GM12878 (cell line): ENCODE measurements around the gene ZDHHC14. TPM values are rescaled to one million over a fixed set of nuclear protein-coding genes. Genes with fewer than 3 reads are reported as not detected.

ENCODE experiments used
- ATAC-seq: fragments of 200-7000 bp; cut with Tn5 transposase; 3 replicates; pipeline ENCODE4 v1.9.1; 2020; ENCODE audit warnings: mild to moderate bottlenecking, moderate library complexity
- BruUV-seq: library from RNA; stranded (reverse); fragments of 400-500 nt; replicated peaks from 2 replicates; lab custom pipeline; 2021; lab: Mats Ljungman, UMichigan
- CTCF ChIA-PET: fragments of 300-600 bp; sonication (Branson Sonifier 250); formaldehyde crosslinking; extraction: SDS; loops from one replicate; lab custom pipeline; 2021; ENCODE audit warnings: inconsistent platforms; lab: Yijun Ruan, JAX
- POLR2A ChIA-PET: fragments of 350-600 bp; formaldehyde crosslinking; extraction: SDS; loops from one replicate; lab custom pipeline; 2021; ENCODE audit warnings: inconsistent platforms; lab: Charles Lee
- RAD21 ChIA-PET: fragments of 300-600 bp; sonication (Branson Sonifier 250); formaldehyde crosslinking; loops from one replicate; lab custom pipeline; 2023; ENCODE audit warnings: antibody characterized with exemption; ENCODE audit not compliant: unreplicated experiment; lab: Charles Lee
- SMC1A ChIA-PET: fragments of 300-600 bp; sonication (Branson Sonifier 250); formaldehyde crosslinking; loops from one replicate; lab custom pipeline; 2023; ENCODE audit not compliant: unreplicated experiment, uncharacterized antibody; lab: Charles Lee
- DNase-seq: peaks from one replicate; pipeline ENCODE4 v3.0.0-alpha.2; 2011; ENCODE audit warnings: low read depth, low spot score
- FAIRE-seq: peaks from 3 replicates; lab custom pipeline; 2011; peaks lifted over from hg19 to GRCh38; lab: Jason Lieb, UNC
- H2AFZ ChIP-seq: 2 replicates; pipeline ENCODE4 v1.6.0; 2011; ENCODE audit warnings: low read depth, low read length, control low read depth; ENCODE audit not compliant: control insufficient read depth
- H3K27ac ChIP-seq: 2 replicates; pipeline ENCODE4 v1.5.1; 2011; ENCODE audit warnings: control low read depth; ENCODE audit not compliant: control insufficient read depth, insufficient read depth
- H3K27me3 ChIP-seq, 2 experiments: replicated peaks in 1 of 2; 2 replicates each; pipeline versions ENCODE4 v1.6.0 to v1.6.1; 2011; ENCODE audit warnings: low read length in 1 of 2; ENCODE audit not compliant: control insufficient read depth in 2 of 2, insufficient read depth in 2 of 2
- H3K36me3 ChIP-seq, 2 experiments: 2 replicates each; pipeline ENCODE4 v1.5.1; 2011; ENCODE audit warnings: low read length in 1 of 2; ENCODE audit not compliant: control insufficient read depth in 2 of 2, insufficient read depth in 2 of 2
- H3K4me1 ChIP-seq: 2 replicates; pipeline ENCODE4 v1.6.1; 2011; ENCODE audit warnings: mild to moderate bottlenecking, low read length, moderate library complexity, mixed read lengths; ENCODE audit not compliant: control insufficient read depth, insufficient read depth
- H3K4me2 ChIP-seq: 2 replicates; pipeline ENCODE4 v1.6.0; 2011; ENCODE audit warnings: control low read depth; ENCODE audit not compliant: control insufficient read depth, insufficient read depth
- H3K4me3 ChIP-seq: fragments of 200-600 bp; sonication (generic); 2 replicates; pipeline ENCODE4 v1.5.1; 2016
- H3K79me2 ChIP-seq: 2 replicates; pipeline ENCODE4 v1.6.0; 2011; ENCODE audit warnings: low read length; ENCODE audit not compliant: control insufficient read depth, insufficient read depth
- H3K9ac ChIP-seq: 2 replicates; pipeline ENCODE4 v1.8.0; 2011; ENCODE audit warnings: low read length, control low read depth, mixed read lengths; ENCODE audit not compliant: control insufficient read depth, insufficient read depth
- H3K9me3 ChIP-seq: replicated peaks from 3 replicates; pipeline ENCODE4 v1.5.1; 2011; ENCODE audit warnings: mild to moderate bottlenecking, low read length; ENCODE audit not compliant: control insufficient read depth, insufficient read depth
- H4K20me1 ChIP-seq: 2 replicates; pipeline ENCODE4 v1.6.0; 2011; ENCODE audit not compliant: control insufficient read depth, insufficient read depth
- BRCA1 ChIP-seq: IDR thresholded peaks from 2 replicates; pipeline ENCODE4 v1.6.1; 2011; ENCODE audit warnings: low read depth, low read length, improper control_type of control experiment
- FOS ChIP-seq: IDR thresholded peaks from 3 replicates; pipeline ENCODE4 v1.6.1; 2011; ENCODE audit warnings: borderline replicate concordance; ENCODE audit not compliant: insufficient read length; ENCODE audit errors: extremely low read depth
- PML ChIP-seq: IDR thresholded peaks from 2 replicates; pipeline ENCODE4 v1.6.1; 2012; ENCODE audit warnings: low read length, inconsistent platforms
- RAD21 ChIP-seq: IDR thresholded peaks from 2 replicates; pipeline ENCODE4 v1.6.1; 2011; ENCODE audit warnings: mild to moderate bottlenecking, low read depth, low read length, moderate library complexity; ENCODE audit not compliant: insufficient read depth
- RCOR1 ChIP-seq: conservative IDR thresholded peaks from 2 replicates; pipeline ENCODE4 v1.6.1; 2012; ENCODE audit warnings: low read depth, low read length, improper control_type of control experiment
- SPI1 ChIP-seq: IDR thresholded peaks from 2 replicates; pipeline ENCODE4 v1.6.1; 2011; ENCODE audit warnings: low read depth, mild to moderate bottlenecking, low read length, moderate library complexity, borderline replicate concordance; ENCODE audit not compliant: insufficient read depth
- ZNF24 ChIP-seq: fragments of 450-650 bp; IDR thresholded peaks from 2 replicates; pipeline ENCODE4 v1.6.1; 2017; ENCODE audit warnings: antibody characterized with exemption, mild to moderate bottlenecking
- ZSCAN29 ChIP-seq: fragments of 450-650 bp; IDR thresholded peaks from 2 replicates; pipeline ENCODE4 v1.6.1; 2017; ENCODE audit warnings: mild to moderate bottlenecking, moderate library complexity
- WGBS: methylation state at CpG from one replicate; pipeline ENCODE4 v1.1.6; 2016; ENCODE audit warnings: low lambda C conversion rate; ENCODE audit not compliant: insufficient replicate concordance, insufficient coverage; ENCODE audit errors: missing lambda C conversion rate; 5-methylcytosine and 5-hydroxymethylcytosine counted together
- in situ Hi-C: fragments of 300-500 bp; cut with MboI; formaldehyde crosslinking; loops from 9 replicates; pipeline ENCODE4 v1.14.3; 2018; ENCODE audit warnings: mixed read lengths
- intact Hi-C: fragments of 100-400 bp; cut with micrococcal nuclease; formaldehyde crosslinking; loops from one replicate; pipeline ENCODE4 v1.14.2; 2022; ENCODE audit not compliant: unreplicated experiment
- polyA plus RNA-seq, 11 experiments: library from polyadenylated mRNA; depleted of rRNA in 4 of 11; unstranded in 6 of 11; stranded (reverse) in 5 of 11; fragments of >200 nt; fragmentation: Nextera tagmentation in 4 of 11; fragmentation: Illumina TruSeq in 1 of 11; extraction: Ambion mirVana in 4 of 11; extraction: Trizol in 1 of 11; gene quantifications; 1 replicate in 1 of 11; 2 replicates in 10 of 11; pipeline versions ENCODE4 v1.2.1 to v1.2.3, GENCODE V29; 2011 to 2016; ENCODE audit warnings: inconsistent platforms in 2 of 11, missing spikeins in 2 of 11, low read depth in 1 of 11
- total RNA-seq, 4 experiments: library from RNA; depleted of rRNA in 3 of 4; stranded (reverse); fragments of >200 nt in 3 of 4; fragmentation: Illumina TruSeq in 1 of 4; extraction: Trizol in 1 of 4; gene quantifications; 2 replicates each; pipeline versions ENCODE4 v1.2.1 to v1.2.3, GENCODE V29; 2013 to 2021
- TF ChIP-seq, protein P1 (sequence below): fragments of 450-650 bp; IDR thresholded peaks from 2 replicates; pipeline ENCODE4 v1.6.1; 2018; ENCODE audit warnings: mild to moderate bottlenecking, low read depth, moderate library complexity; ENCODE audit not compliant: partially characterized antibody
- TF ChIP-seq, protein P2 (sequence below): IDR thresholded peaks from 2 replicates; pipeline ENCODE4 v1.6.1; 2011; ENCODE audit warnings: borderline replicate concordance, low read depth, mild to moderate bottlenecking, moderate library complexity, low read length; ENCODE audit not compliant: insufficient read depth, poor library complexity, severe bottlenecking
- TF ChIP-seq, protein P3 (sequence below): IDR thresholded peaks from 2 replicates; pipeline ENCODE4 v1.6.1; 2011; ENCODE audit warnings: borderline replicate concordance, low read depth, mild to moderate bottlenecking, moderate library complexity, mixed read lengths, low read length; ENCODE audit not compliant: insufficient read depth; ENCODE audit errors: extremely low read length

ZDHHC14 gene
- total and polyA plus RNA-seq, 10 of the 15 experiments (the other 5 are each of a cell fraction or from before 2014, with no cell fraction given) = 0.15 to 16.0 (median 0.76) TPM; not detected in 1

DNA sequence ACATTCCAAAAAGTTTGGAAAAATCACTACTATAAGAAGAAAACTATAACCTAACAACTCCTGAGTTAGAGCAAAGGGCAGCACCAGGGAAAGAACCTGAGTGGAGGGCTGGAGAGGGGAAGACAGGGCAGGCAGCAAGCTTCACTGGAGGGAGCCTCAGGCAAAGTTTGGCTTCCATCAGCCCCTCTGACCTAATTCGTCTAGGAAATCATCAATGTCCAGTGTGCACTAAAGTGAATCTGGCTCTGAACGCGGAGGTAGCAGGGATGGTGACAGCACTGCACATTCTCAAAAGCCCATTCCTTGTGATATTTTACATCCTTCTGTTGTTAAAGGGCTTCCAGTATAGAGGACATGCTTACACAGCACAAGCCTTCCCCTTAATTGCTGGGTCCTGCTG lies 87.1 kb downstream of the ZDHHC14 start:
- Histone ChIP-seq H3K27me3 (no peaks in the 10 kb centered on the region), H3K79me2 (no peaks in the 10 kb centered on the region), H3K27ac (no peak overlapping the region), H3K4me1 (peaks cover 13% of the 10 kb centered on the region), H2AFZ (no peak overlapping the region), H3K4me2 (no peak overlapping the region), H3K4me3 (no peak overlapping the region), H3K9me3 (no peaks in the 10 kb centered on the region), H3K9ac (no peak overlapping the region), H3K36me3 (no peaks in the 10 kb centered on the region; a peak in 1 of 4 replicates), H4K20me1 (no peaks in the 10 kb centered on the region)
- ChIA-PET RAD21 (no interaction called here), SMC1A (interaction anchor here (0.9 to 11.5 kb wide), 4 partner anchors 59 to 129 kb away, joined by 3 to 431 read pairs (median 38); no protein-coding TSS in a partner anchor), POLR2A (no interaction called here), CTCF (interaction anchor here (0.6 kb wide), 1 partner anchor 14 kb away, joined by 3 read pairs; no protein-coding TSS in a partner anchor)
- FAIRE-seq (no peak), DNase-seq (no peak), ATAC-seq (no peak)
- BruUV-seq = no TSS peak
- no peak for TF ChIP-seq RAD21
- intact Hi-C loops (no loop called here), in situ Hi-C loops (no loop called here)
- WGBS = 96% methylated on average over 3 of the region's 3 CpGs

DNA sequence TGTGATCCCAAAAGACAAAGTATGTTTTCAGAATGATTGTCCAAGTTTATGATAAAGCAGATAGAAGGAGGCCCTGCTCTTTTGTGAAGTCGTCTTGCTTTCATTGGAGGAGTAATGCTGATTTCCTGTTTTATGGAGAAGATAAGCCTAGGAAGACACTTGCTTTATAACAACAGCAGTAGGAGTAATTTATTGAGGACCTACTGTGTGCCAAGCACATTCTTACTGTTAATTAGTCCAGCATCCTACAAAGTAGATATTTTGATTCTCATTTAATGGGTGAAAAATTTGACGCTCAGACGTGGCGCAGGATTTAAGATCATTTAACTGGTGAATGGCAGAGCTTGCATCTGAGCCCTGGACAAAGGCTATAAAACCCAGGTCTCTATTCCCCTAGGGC lies 87.6 kb downstream of the ZDHHC14 start:
- Histone ChIP-seq H3K27ac (no peak overlapping the region), H3K9me3 (no peaks in the 10 kb centered on the region), H3K4me1 (peaks cover 13% of the 10 kb centered on the region), H3K9ac (no peak overlapping the region), H3K79me2 (no peaks in the 10 kb centered on the region), H4K20me1 (no peaks in the 10 kb centered on the region), H3K36me3 (no peaks in the 10 kb centered on the region; a peak in 1 of 4 replicates), H2AFZ (no peak overlapping the region), H3K4me3 (no peak overlapping the region), H3K4me2 (no peak overlapping the region), H3K27me3 (no peaks in the 10 kb centered on the region)
- SMC1A ChIA-PET = interaction anchor here (0.9 to 11.5 kb wide), 5 partner anchors 8 to 129 kb away, joined by 3 to 431 read pairs (median 11); no protein-coding TSS in a partner anchor
- in situ Hi-C loops = no loop called here
- ATAC-seq (no peak), FAIRE-seq (no peak), DNase-seq (no peak)
- 68% methylated on average over 4 of the region's 4 CpGs for WGBS
- intact Hi-C loops = no loop called here
- POLR2A ChIA-PET = interaction anchor here (0.6 to 0.7 kb wide), 2 partner anchors 66 to 368 kb away, joined by 3 to 4 read pairs; no protein-coding TSS in a partner anchor
- RAD21 ChIA-PET = no interaction called here
- CTCF ChIA-PET = interaction anchor here (1.3 kb wide), 1 partner anchor 9 kb away, joined by 3 read pairs; no protein-coding TSS in a partner anchor
- BruUV-seq = no TSS peak
- TF ChIP-seq BRCA1 (no peak), ZNF24 (no peak), SPI1 (no peak), RCOR1 (no peak), PML (no peak), FOS (no peak), ZSCAN29 (no peak)
- TF ChIP-seq, protein P1, sequence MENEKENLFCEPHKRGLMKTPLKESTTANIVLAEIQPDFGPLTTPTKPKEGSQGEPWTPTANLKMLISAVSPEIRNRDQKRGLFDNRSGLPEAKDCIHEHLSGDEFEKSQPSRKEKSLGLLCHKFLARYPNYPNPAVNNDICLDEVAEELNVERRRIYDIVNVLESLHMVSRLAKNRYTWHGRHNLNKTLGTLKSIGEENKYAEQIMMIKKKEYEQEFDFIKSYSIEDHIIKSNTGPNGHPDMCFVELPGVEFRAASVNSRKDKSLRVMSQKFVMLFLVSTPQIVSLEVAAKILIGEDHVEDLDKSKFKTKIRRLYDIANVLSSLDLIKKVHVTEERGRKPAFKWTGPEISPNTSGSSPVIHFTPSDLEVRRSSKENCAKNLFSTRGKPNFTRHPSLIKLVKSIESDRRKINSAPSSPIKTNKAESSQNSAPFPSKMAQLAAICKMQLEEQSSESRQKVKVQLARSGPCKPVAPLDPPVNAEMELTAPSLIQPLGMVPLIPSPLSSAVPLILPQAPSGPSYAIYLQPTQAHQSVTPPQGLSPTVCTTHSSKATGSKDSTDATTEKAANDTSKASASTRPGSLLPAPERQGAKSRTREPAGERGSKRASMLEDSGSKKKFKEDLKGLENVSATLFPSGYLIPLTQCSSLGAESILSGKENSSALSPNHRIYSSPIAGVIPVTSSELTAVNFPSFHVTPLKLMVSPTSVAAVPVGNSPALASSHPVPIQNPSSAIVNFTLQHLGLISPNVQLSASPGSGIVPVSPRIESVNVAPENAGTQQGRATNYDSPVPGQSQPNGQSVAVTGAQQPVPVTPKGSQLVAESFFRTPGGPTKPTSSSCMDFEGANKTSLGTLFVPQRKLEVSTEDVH = no peak
- TF ChIP-seq, protein P2, sequence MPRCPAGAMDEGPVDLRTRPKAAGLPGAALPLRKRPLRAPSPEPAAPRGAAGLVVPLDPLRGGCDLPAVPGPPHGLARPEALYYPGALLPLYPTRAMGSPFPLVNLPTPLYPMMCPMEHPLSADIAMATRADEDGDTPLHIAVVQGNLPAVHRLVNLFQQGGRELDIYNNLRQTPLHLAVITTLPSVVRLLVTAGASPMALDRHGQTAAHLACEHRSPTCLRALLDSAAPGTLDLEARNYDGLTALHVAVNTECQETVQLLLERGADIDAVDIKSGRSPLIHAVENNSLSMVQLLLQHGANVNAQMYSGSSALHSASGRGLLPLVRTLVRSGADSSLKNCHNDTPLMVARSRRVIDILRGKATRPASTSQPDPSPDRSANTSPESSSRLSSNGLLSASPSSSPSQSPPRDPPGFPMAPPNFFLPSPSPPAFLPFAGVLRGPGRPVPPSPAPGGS = no peak
- TF ChIP-seq, protein P3, sequence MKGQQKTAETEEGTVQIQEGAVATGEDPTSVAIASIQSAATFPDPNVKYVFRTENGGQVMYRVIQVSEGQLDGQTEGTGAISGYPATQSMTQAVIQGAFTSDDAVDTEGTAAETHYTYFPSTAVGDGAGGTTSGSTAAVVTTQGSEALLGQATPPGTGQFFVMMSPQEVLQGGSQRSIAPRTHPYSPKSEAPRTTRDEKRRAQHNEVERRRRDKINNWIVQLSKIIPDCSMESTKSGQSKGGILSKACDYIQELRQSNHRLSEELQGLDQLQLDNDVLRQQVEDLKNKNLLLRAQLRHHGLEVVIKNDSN = no peak
